T-cell (primary cell): ENCODE results near the gene KHDC4. TPM values are rescaled to one million over a fixed set of nuclear protein-coding genes. Genes with fewer than 3 reads are reported as not detected.

ENCODE experiments used
- ATAC-seq, 4 experiments: fragments of 200-7000 bp in 3 of 4; fragments of 150-1000 bp in 1 of 4; cut with Tn5 transposase; replicated peaks in 1 of 4; 1 replicate in 3 of 4; 2 replicates in 1 of 4; pipeline ENCODE4 v1.10.0; 2021; ENCODE audit warnings: moderate library complexity in 3 of 4, mild to moderate bottlenecking in 2 of 4, moderate number of reproducible peaks in 1 of 4
- CTCF ChIA-PET, 2 donors: fragments of 300-600 bp; sonication (Branson Sonifier 250); formaldehyde crosslinking; loops; one replicate each; lab custom pipeline; 2022; ENCODE audit warnings: antibody characterized with exemption in 2 of 2; lab: Charles Lee
- POLR2A ChIA-PET, 2 donors: fragments of 300-600 bp; sonication (Branson Sonifier 250); formaldehyde crosslinking; loops; one replicate each; lab custom pipeline; 2022; ENCODE audit warnings: antibody characterized with exemption in 2 of 2; lab: Charles Lee
- DNase-seq, 35 experiments: peaks; one replicate each; pipeline versions ENCODE4 v3.0.0 to v3.0.0-alpha.2; 2013 to 2023
- H3K27ac ChIP-seq: one replicate; pipeline ENCODE4 v1.5.1; 2013; ENCODE audit warnings: low read length
- H3K27me3 ChIP-seq, 2 experiments: replicated peaks in 1 of 2; 1 replicate in 1 of 2; 2 replicates in 1 of 2; pipeline versions ENCODE4 v1.6.1 to v1.7.0; 2013; ENCODE audit warnings: low read length in 1 of 2, mixed read lengths in 1 of 2; ENCODE audit not compliant: control insufficient read depth in 2 of 2, insufficient read depth in 2 of 2; ENCODE audit errors: extremely low read depth in 1 of 2
- H3K36me3 ChIP-seq, 2 donors: 1 replicate in 1 of 2; 2 replicates in 1 of 2; pipeline versions ENCODE4 v1.6.1 to v1.7.0; 2013; ENCODE audit warnings: low read length in 1 of 2; ENCODE audit not compliant: control insufficient read depth in 2 of 2, insufficient read depth in 1 of 2; ENCODE audit errors: extremely low read depth in 1 of 2
- H3K4me1 ChIP-seq, 2 experiments: 1 replicate in 1 of 2; 2 replicates in 1 of 2; pipeline versions ENCODE4 v1.6.1 to v1.7.0; 2013; ENCODE audit warnings: low read length in 2 of 2, mixed read lengths in 1 of 2; ENCODE audit not compliant: insufficient read depth in 2 of 2, control insufficient read depth in 1 of 2; ENCODE audit errors: extremely low read depth in 1 of 2
- H3K4me3 ChIP-seq, 2 donors: 1 replicate in 1 of 2; 2 replicates in 1 of 2; pipeline versions ENCODE4 v1.5.1 to v1.7.0; 2013; ENCODE audit warnings: mild to moderate bottlenecking in 2 of 2, low read length in 1 of 2, moderate library complexity in 1 of 2; ENCODE audit not compliant: control insufficient read depth in 1 of 2; ENCODE audit errors: extremely low read depth in 1 of 2
- H3K9me3 ChIP-seq: 2 replicates; pipeline ENCODE4 v1.7.0; 2013
- H3K27ac Mint-ChIP-seq, 2 donors: one replicate each; pipeline ENCODE4 v1.8.0; 2020 to 2021; ENCODE audit warnings: mild to moderate bottlenecking in 2 of 2, mixed read lengths in 2 of 2
- H3K27me3 Mint-ChIP-seq, 2 donors: one replicate each; pipeline ENCODE4 v1.8.0; 2021 to 2022; ENCODE audit warnings: mixed read lengths in 2 of 2
- H3K36me3 Mint-ChIP-seq: one replicate; pipeline ENCODE4 v1.8.0; 2021; ENCODE audit warnings: mixed read lengths
- H3K4me1 Mint-ChIP-seq, 3 donors: one replicate each; pipeline ENCODE4 v1.8.0; 2020 to 2022; ENCODE audit warnings: mixed read lengths in 3 of 3, mild to moderate bottlenecking in 1 of 3
- H3K4me3 Mint-ChIP-seq, 3 donors: one replicate each; pipeline ENCODE4 v1.8.0; 2020 to 2022; ENCODE audit warnings: mild to moderate bottlenecking in 3 of 3, mixed read lengths in 3 of 3, moderate library complexity in 3 of 3
- H3K9me3 Mint-ChIP-seq, 3 donors: one replicate each; pipeline ENCODE4 v1.8.0; 2020 to 2022; ENCODE audit warnings: mixed read lengths in 3 of 3
- WGBS: methylation state at CpG from one replicate; pipeline ENCODE4 v1.1.5; 2013; ENCODE audit warnings: missing lambda C conversion rate; ENCODE audit not compliant: insufficient coverage; 5-methylcytosine and 5-hydroxymethylcytosine counted together
- total RNA-seq, 35 experiments: library from RNA in 6 of 35; stranded (reverse) in 6 of 35; fragments of 120-200 nt in 1 of 35; gene quantifications; one replicate each; pipeline versions ENCODE4 v1.2.1 to v1.2.4 and lab custom pipeline; 2013 to 2026

The KHDC4 gene
- total RNA-seq, 5 donors from 2014 or later (not counting 1 experiment from before 2014, with no cell fraction given), result 44.5 to 102 (median 85.6) TPM

GRCh38 chr1:155919801-155920200 lies 14.4 kb downstream of the KHDC4 start:
- no peaks in the 10 kb centered on the region for H3K27me3 ChIP-seq
- POLR2A ChIA-PET, result no interaction called here
- no peak overlapping the region for H3K4me3 ChIP-seq
- CTCF ChIA-PET, result no interaction called here
- H3K4me3 Mint-ChIP-seq, result no peak overlapping the region
- no peaks in the 10 kb centered on the region for H3K9me3 ChIP-seq
- H3K27ac ChIP-seq, result no peak overlapping the region
- H3K27ac Mint-ChIP-seq, result no peak overlapping the region
- no peaks in the 10 kb centered on the region for H3K27me3 Mint-ChIP-seq
- H3K9me3 Mint-ChIP-seq, result no peaks in the 10 kb centered on the region
- DNase-seq, result no peak
- H3K36me3 ChIP-seq, result peaks cover 32 to 88% of the 10 kb centered on the region in 2 donors
- WGBS, result 100% methylated on average over 1 of the region's 2 CpGs
- no peaks in the 10 kb centered on the region for H3K4me1 ChIP-seq
- peaks cover 0 to 4% (median 0%) of the 10 kb centered on the region in 3 donors for H3K4me1 Mint-ChIP-seq
- no peak for ATAC-seq
- H3K36me3 Mint-ChIP-seq, result peaks cover 54% of the 10 kb centered on the region

- DNase-seq (no peak), ATAC-seq (no peak)
- Mint-ChIP-seq H3K9me3 (no peaks in the 10 kb centered on the region), H3K4me3 (no peak overlapping the region), H3K27me3 (no peaks in the 10 kb centered on the region), H3K36me3 (peaks cover 58% of the 10 kb centered on the region), H3K27ac (no peak overlapping the region), H3K4me1 (peaks cover 0 to 4% (median 0%) of the 10 kb centered on the region in 3 donors)
- H3K9me3 ChIP-seq, result no peaks in the 10 kb centered on the region
- no peaks in the 10 kb centered on the region for H3K4me1 ChIP-seq
- no peak overlapping the region for H3K4me3 ChIP-seq
- no peak overlapping the region for H3K27ac ChIP-seq
- peaks cover 27 to 91% of the 10 kb centered on the region in 2 donors for H3K36me3 ChIP-seq
- WGBS, result 79% methylated on average over 2 of the region's 3 CpGs
- no peaks in the 10 kb centered on the region for H3K27me3 ChIP-seq
- ChIA-PET CTCF (no interaction called here), POLR2A (interaction anchor here (0.6 kb wide), 4 partner anchors 16 to 340 kb away, joined by 4 to 5 read pairs (median 4); partner anchors contain the start of gene KHDC4 (in 1 of the 2))
These were observed 15.6 kb downstream of the KHDC4 start for GRCh38 chr1:155918660-155919059.

- Histone ChIP-seq H3K4me3 (no peak overlapping the region), H3K27me3 (no peaks in the 10 kb centered on the region), H3K27ac (no peak overlapping the region), H3K9me3 (no peaks in the 10 kb centered on the region), H3K4me1 (peaks cover 11 to 18% of the 10 kb centered on the region in 2 experiments), H3K36me3 (peaks cover 14 to 70% of the 10 kb centered on the region in 2 donors)
- CTCF ChIA-PET, result no interaction called here
- Mint-ChIP-seq H3K27ac (no peak overlapping the region), H3K9me3 (no peaks in the 10 kb centered on the region), H3K27me3 (no peaks in the 10 kb centered on the region), H3K4me1 (peaks cover 24 to 25% (median 24%) of the 10 kb centered on the region in 3 donors), H3K4me3 (no peak overlapping the region), H3K36me3 (peaks cover 42% of the 10 kb centered on the region)
- DNase-seq, result no peak
- POLR2A ChIA-PET, result no interaction called here
- no CpG with 5 or more reads among the region's 6 CpGs for WGBS
- ATAC-seq, result no peak
These were observed 20.1 kb downstream of the KHDC4 start for GRCh38 chr1:155913969-155914757.

- Mint-ChIP-seq H3K9me3 (no peaks in the 10 kb centered on the region), H3K4me3 (peak overlapping the region; percentile 93 to 98 (median 97)), H3K36me3 (peaks cover 34% of the 10 kb centered on the region), H3K27ac (peak overlapping the region; percentile 95 to 97), H3K4me1 (peaks cover 24 to 31% (median 26%) of the 10 kb centered on the region in 3 donors), H3K27me3 (no peaks in the 10 kb centered on the region)
- POLR2A ChIA-PET, result interaction anchor here (0.6 to 0.7 kb wide), 4 partner anchors 12 to 1998 kb away, joined by 3 to 11 read pairs (median 4); partner anchors contain the start of gene ARHGEF2 (in 1 of the 2)
- DNase-seq (no peak), ATAC-seq (no peak)
- Histone ChIP-seq H3K27me3 (no peaks in the 10 kb centered on the region), H3K4me1 (peaks cover 11 to 24% of the 10 kb centered on the region in 2 experiments), H3K9me3 (no peaks in the 10 kb centered on the region), H3K27ac (peak overlapping the region; percentile 78), H3K36me3 (peaks cover 6 to 64% of the 10 kb centered on the region in 2 donors), H3K4me3 (no peak overlapping the region)
- WGBS, result 89% methylated on average over 10 of the region's 11 CpGs
- CTCF ChIA-PET, result no interaction called here
These were observed 22.1 kb downstream of the KHDC4 start for GRCh38 chr1:155912056-155912536.

DNA sequence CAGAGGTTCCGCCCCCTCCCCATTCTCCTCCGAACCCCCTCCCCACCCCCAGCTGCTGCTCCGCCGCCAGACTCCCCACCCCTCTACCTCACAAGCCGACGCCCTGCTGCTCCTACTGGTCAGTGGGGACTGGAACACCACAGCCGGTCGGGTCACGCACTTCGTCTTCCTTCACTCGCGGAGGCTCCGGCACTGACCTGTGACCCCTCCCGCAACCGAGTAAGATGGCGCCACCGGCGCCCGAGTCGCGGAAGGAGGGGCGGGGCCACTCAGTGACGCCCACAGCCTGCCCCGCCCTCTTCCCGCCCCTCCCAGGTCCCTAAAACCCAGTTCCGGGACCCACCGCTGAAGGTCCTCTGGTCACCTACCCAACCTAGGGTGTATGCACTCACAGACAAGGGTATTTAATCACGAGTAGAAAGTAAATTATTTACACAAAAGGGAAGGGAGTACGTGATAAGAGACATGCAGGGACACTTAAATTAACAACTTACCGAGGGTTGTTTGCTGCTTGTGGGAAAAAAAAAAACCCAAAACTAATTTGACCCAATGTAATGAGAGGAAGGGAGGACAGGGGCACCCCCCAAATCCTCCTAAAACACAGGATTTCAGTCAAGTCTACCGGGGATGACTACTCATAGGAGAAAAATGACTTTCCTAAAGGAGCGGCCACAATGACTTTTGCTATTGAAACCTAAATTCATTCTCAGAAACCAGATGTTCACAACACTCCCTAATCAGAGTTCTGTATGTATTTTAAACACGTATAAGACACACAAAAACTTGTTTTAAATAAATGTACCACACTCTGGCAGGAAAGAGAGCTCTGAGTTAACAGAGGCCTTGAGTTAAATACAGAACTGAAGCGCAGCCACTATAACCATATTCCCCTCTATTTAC lies 22.8 kb downstream of the KHDC4 start, which contains the start of gene RIT1:
Gene RIT1, minus strand, starts transcription at position 194 of the 900 bp plus-strand sequence. CDS start 588 bp downstream, outside the sequence.
- DNase-seq (peak; percentile 62 to 91 (median 78)), ATAC-seq (peak; percentile 96 to 99 (median 98))
- Mint-ChIP-seq H3K4me1 (peaks cover 24 to 31% (median 26%) of the 10 kb centered on the region in 3 donors), H3K27me3 (no peaks in the 10 kb centered on the region), H3K36me3 (peaks cover 27% of the 10 kb centered on the region), H3K27ac (peak within 1 kb of the TSS; percentile 95 to 97), H3K4me3 (peak within 1 kb of the TSS; percentile 93 to 98 (median 97)), H3K9me3 (no peaks in the 10 kb centered on the region)
- no peaks in the 10 kb centered on the region for H3K9me3 ChIP-seq
- peak within 1 kb of the TSS; percentile 78 for H3K27ac ChIP-seq
- peaks cover 6 to 61% of the 10 kb centered on the region in 2 donors for H3K36me3 ChIP-seq
- ChIA-PET POLR2A (interaction anchor here (0.6 to 0.7 kb wide), 4 partner anchors 67 to 1997 kb away, joined by 3 to 11 read pairs (median 5); partner anchors contain the start of gene ARHGEF2 (in 1 of the 2)), CTCF (no interaction called here)
- WGBS, result 5% methylated on average over 19 of the region's 34 CpGs
- H3K4me3 ChIP-seq, result peak within 1 kb of the TSS; percentile 77 to 90
- H3K27me3 ChIP-seq, result no peaks in the 10 kb centered on the region
- H3K4me1 ChIP-seq, result peaks cover 11 to 24% of the 10 kb centered on the region in 2 experiments
